ENCODE measurements around the gene ZBTB7A.

- TF ChIP-seq CTCF (IDR thresholded peaks at IDR 0.05) (no peak), POLR2A (IDR thresholded peaks at IDR 0.05) (no peak)
Observed at GRCh38 chr19:4114181-4114580, 47.5 kb upstream of the ZBTB7A start.
